MCF 10A (cell line): ENCODE measurements around the gene LATS1. TPM values are rescaled to one million over a fixed set of nuclear protein-coding genes. Genes with fewer than 3 reads are reported as not detected.
"Not testable (repeated sequence)": the region's sequence is repeated elsewhere in the genome, so short reads cannot be mapped to it uniquely, and the experiment has no call there.

Experiments
- BruUV-seq: library from RNA; stranded (reverse); fragments of 400-500 nt; replicated peaks from 2 replicates; lab custom pipeline; 2021; lab: Mats Ljungman, UMichigan
- CTCF ChIA-PET: fragments of 300-600 bp; sonication (Branson Sonifier 250); formaldehyde crosslinking; extraction: SDS; loops from one replicate; lab custom pipeline; 2021; ENCODE audit warnings: antibody characterized with exemption, inconsistent platforms; lab: Yijun Ruan, JAX
- POLR2A ChIA-PET: fragments of 300-600, 350-650 bp; sonication (Branson Sonifier 250); formaldehyde crosslinking; extraction: SDS; loops from one replicate; lab custom pipeline; 2020; ENCODE audit warnings: antibody characterized with exemption, inconsistent platforms; lab: Yijun Ruan, JAX
- DNase-seq: peaks from one replicate; pipeline ENCODE4 v3.0.0-alpha.2; 2018; ENCODE audit not compliant: unreplicated experiment
- H3K27ac Mint-ChIP-seq: one replicate; pipeline ENCODE4 v1.8.0; 2022; ENCODE audit warnings: mild to moderate bottlenecking, low read depth, mixed read lengths; ENCODE audit not compliant: unreplicated experiment
- H3K27me3 Mint-ChIP-seq: one replicate; pipeline ENCODE4 v1.8.0; 2022; ENCODE audit warnings: mixed read lengths; ENCODE audit not compliant: insufficient read depth, unreplicated experiment
- H3K36me3 Mint-ChIP-seq: one replicate; pipeline ENCODE4 v1.8.0; 2022; ENCODE audit warnings: mild to moderate bottlenecking, moderate library complexity, mixed read lengths; ENCODE audit not compliant: insufficient read depth, unreplicated experiment
- H3K4me1 Mint-ChIP-seq: one replicate; pipeline ENCODE4 v1.8.0; 2022; ENCODE audit warnings: mixed read lengths; ENCODE audit not compliant: insufficient read depth, unreplicated experiment
- H3K4me3 Mint-ChIP-seq: one replicate; pipeline ENCODE4 v1.8.0; 2022; ENCODE audit warnings: mild to moderate bottlenecking, moderate library complexity, mixed read lengths; ENCODE audit not compliant: unreplicated experiment
- H3K9me3 Mint-ChIP-seq: one replicate; pipeline ENCODE4 v1.8.0; 2022; ENCODE audit warnings: mixed read lengths; ENCODE audit not compliant: unreplicated experiment
- intact Hi-C: fragments of 100-400 bp; cut with micrococcal nuclease; formaldehyde crosslinking; loops from 2 replicates; pipeline ENCODE4 v1.14.1; 2022
- total RNA-seq: library from RNA; stranded (reverse); gene quantifications from 2 replicates; pipeline ENCODE4 v1.2.3, GENCODE V29; 2022
- TF ChIP-seq, protein P1 (sequence below): fragments of 200-600 bp; IDR thresholded peaks from one replicate; pipeline ENCODE4 v1.8.0; 2022; ENCODE audit warnings: antibody characterized with exemption, mild to moderate bottlenecking; ENCODE audit not compliant: unreplicated experiment

LATS1 gene
- total RNA-seq, 1 experiment from 2014 or later: 34.3 TPM

GRCh38 chr6:149761438-149761837, 43.5 kb upstream of the LATS1 start:
- peaks cover 32% of the 10 kb centered on the region for H3K4me1 Mint-ChIP-seq
- ChIA-PET CTCF (no interaction called here), POLR2A (interaction anchor here (0.6 to 3.4 kb wide), 3 partner anchors 9 to 74 kb away, joined by 4 to 17 read pairs (median 7); partner anchors contain the start of gene PCMT1)
- TF ChIP-seq, protein P1, sequence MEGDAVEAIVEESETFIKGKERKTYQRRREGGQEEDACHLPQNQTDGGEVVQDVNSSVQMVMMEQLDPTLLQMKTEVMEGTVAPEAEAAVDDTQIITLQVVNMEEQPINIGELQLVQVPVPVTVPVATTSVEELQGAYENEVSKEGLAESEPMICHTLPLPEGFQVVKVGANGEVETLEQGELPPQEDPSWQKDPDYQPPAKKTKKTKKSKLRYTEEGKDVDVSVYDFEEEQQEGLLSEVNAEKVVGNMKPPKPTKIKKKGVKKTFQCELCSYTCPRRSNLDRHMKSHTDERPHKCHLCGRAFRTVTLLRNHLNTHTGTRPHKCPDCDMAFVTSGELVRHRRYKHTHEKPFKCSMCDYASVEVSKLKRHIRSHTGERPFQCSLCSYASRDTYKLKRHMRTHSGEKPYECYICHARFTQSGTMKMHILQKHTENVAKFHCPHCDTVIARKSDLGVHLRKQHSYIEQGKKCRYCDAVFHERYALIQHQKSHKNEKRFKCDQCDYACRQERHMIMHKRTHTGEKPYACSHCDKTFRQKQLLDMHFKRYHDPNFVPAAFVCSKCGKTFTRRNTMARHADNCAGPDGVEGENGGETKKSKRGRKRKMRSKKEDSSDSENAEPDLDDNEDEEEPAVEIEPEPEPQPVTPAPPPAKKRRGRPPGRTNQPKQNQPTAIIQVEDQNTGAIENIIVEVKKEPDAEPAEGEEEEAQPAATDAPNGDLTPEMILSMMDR: no peak
- no peak for DNase-seq
- H3K9me3 Mint-ChIP-seq: no peaks in the 10 kb centered on the region
- BruUV-seq: no TSS peak
- no peak overlapping the region for H3K27ac Mint-ChIP-seq
- peaks cover 27% of the 10 kb centered on the region for H3K36me3 Mint-ChIP-seq
- intact Hi-C loops: no loop called here
- no peak overlapping the region for H3K4me3 Mint-ChIP-seq
- no peaks in the 10 kb centered on the region for H3K27me3 Mint-ChIP-seq

DNA sequence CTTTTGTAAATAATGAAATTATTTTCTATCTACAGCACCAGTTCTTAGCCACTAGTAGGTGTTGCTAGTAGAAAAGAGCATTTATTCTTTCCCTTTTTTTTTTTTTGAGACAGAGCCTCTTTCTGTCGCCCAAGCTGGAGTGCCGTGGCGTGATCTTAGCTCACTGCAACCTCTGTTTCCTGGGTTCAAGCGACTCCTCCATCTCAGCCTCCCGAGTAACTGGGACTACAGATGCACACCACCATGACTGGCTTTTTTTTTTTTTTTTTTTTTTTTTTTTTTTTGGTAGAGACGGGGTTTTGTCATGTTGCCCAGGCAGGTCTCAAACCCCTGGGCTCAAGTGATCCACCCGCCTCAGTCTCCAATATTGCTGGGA, 38.3 kb upstream of the LATS1 start:
- TF ChIP-seq, protein P1: no peak
- H3K9me3 Mint-ChIP-seq: no peaks in the 10 kb centered on the region
- peak overlapping the region; percentile 81 for H3K27ac Mint-ChIP-seq
- ChIA-PET POLR2A (interaction anchor here (0.9 to 1.3 kb wide), 4 partner anchors 10 to 100 kb away, joined by 3 to 6 read pairs (median 4); no protein-coding TSS in a partner anchor), CTCF (interaction anchor here (0.6 to 1.5 kb wide), 3 partner anchors 9 to 252 kb away, joined by 3 to 5 read pairs (median 4); partner anchors contain the start of gene NUP43)
- DNase-seq: no peak
- peaks cover 37% of the 10 kb centered on the region for H3K36me3 Mint-ChIP-seq
- no TSS peak for BruUV-seq
- H3K4me1 Mint-ChIP-seq: peaks cover 23% of the 10 kb centered on the region
- no peak overlapping the region for H3K4me3 Mint-ChIP-seq
- intact Hi-C loops: no loop called here
- H3K27me3 Mint-ChIP-seq: no peaks in the 10 kb centered on the region

DNA sequence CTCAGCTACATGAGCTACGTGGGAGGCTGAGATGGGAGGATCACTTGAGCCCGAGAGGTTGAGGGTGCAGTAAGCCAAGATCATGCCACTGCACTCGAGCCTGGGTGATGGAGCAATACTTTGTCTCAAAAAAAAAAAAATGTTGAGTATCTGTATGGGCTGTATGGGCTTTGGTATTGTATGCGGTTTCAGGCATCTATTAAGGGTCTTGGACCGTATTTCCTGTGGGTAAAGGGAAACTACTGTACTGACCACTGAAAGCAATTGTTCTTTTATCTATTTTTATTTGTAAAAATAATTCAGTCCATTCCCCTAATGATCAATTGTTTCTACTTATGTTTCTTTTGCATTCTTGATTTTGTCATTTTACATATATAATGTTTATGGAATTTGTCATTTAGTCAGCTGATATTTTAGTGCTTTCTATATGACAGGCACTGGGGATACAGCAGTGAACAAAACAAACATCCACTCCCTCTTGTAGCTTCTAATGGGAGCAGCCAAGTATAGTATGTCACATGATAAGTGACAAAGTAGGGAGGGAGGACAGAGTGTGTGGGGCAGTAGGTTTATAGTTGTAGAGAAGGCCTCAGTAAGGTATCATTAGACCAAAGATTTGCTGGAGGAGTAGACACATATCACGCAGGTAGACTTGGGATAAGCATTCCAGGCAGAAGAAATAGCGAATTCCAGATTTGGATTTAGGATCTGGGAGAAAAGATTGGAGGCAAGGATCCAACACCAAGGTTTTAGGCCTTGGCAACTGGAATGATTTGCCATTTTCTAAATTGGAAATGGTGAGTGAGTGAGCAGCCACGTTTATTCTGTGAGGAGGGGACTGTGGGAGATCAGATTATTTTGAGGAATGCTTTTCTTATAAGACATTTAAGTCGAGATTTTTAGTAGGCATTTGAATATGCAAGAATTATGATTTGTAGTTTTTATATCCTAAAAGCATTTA, 37.7 kb upstream of the LATS1 start:
- H3K4me1 Mint-ChIP-seq: peaks cover 16% of the 10 kb centered on the region
- no peak overlapping the region for H3K4me3 Mint-ChIP-seq
- no peaks in the 10 kb centered on the region for H3K9me3 Mint-ChIP-seq
- ChIA-PET POLR2A (interaction anchor here (1.0 to 1.3 kb wide), 3 partner anchors 10 to 101 kb away, joined by 3 to 6 read pairs (median 4); no protein-coding TSS in a partner anchor), CTCF (interaction anchor here (0.6 kb wide), 1 partner anchor 253 kb away, joined by 4 read pairs; no protein-coding TSS in a partner anchor)
- BruUV-seq: no TSS peak
- H3K36me3 Mint-ChIP-seq: peaks cover 36% of the 10 kb centered on the region
- DNase-seq: no peak
- intact Hi-C loops: no loop called here
- peak overlapping the region; percentile 81 for H3K27ac Mint-ChIP-seq
- no peaks in the 10 kb centered on the region for H3K27me3 Mint-ChIP-seq
- TF ChIP-seq, protein P1: no peak

GRCh38 chr6:149754548-149754947, 36.6 kb upstream of the LATS1 start:
- Mint-ChIP-seq H3K4me1 (peaks cover 9% of the 10 kb centered on the region), H3K4me3 (no peak overlapping the region), H3K36me3 (peaks cover 27% of the 10 kb centered on the region), H3K27ac (peak overlapping the region; percentile 81), H3K27me3 (no peaks in the 10 kb centered on the region), H3K9me3 (no peaks in the 10 kb centered on the region)
- CTCF ChIA-PET: interaction anchor here (1.0 kb wide), 1 partner anchor 12 kb away, joined by 3 read pairs; no protein-coding TSS in a partner anchor
- TF ChIP-seq, protein P1: no peak
- no peak for DNase-seq
- BruUV-seq: no TSS peak
- intact Hi-C loops: no loop called here
- POLR2A ChIA-PET: interaction anchor here (0.5 kb wide), 1 partner anchor 11 kb away, joined by 5 read pairs; no protein-coding TSS in a partner anchor

- H3K27me3 Mint-ChIP-seq, H3K4me3 Mint-ChIP-seq, H3K9me3 Mint-ChIP-seq, H3K4me1 Mint-ChIP-seq, DNase-seq, BruUV-seq: not testable (repeated sequence)
- Mint-ChIP-seq H3K36me3 (peaks cover 21% of the 10 kb centered on the region), H3K27ac (peak overlapping the region; percentile 27)
- ChIA-PET POLR2A (interaction anchor here (0.6 to 2.3 kb wide), 10 partner anchors 8 to 1640 kb away, joined by 3 to 24 read pairs (median 6); partner anchors contain the start of genes KATNA1 and LATS1), CTCF (interaction anchor here (0.6 to 0.9 kb wide), 3 partner anchors 10 to 608 kb away, joined by 3 to 8 read pairs (median 3); no protein-coding TSS in a partner anchor)
- intact Hi-C loops: loop anchor here (2.0 kb wide), 1 partner anchor 13 kb away; no protein-coding TSS in a partner anchor
Measured at GRCh38 chr6:149753374-149753637, 35.4 kb upstream of the LATS1 start.
